Astrocyte (in vitro differentiated cells and primary cell): ENCODE measurements around the gene TNIK.

Experiments used
- CTCF ChIP-seq: IDR thresholded peaks from 2 replicates; pipeline ENCODE4 v1.5.1; 2011; ENCODE audit warnings: low read depth, mild to moderate bottlenecking, inconsistent platforms, low read length, moderate library complexity; ENCODE audit not compliant: insufficient read depth
- EZH2 ChIP-seq: IDR thresholded peaks from 2 replicates; pipeline ENCODE4 v1.6.1; 2012; ENCODE audit warnings: mild to moderate bottlenecking, low read length, inconsistent platforms; ENCODE audit not compliant: insufficient read depth

- TF ChIP-seq EZH2 (no peak), CTCF (no peak)
Observed at GRCh38 chr3:171301002-171301401, 159.2 kb downstream of the TNIK start.
